IPS DF 4.7 (cell line): ENCODE data around the gene RTF1.

ENCODE experiments used
- DNase-seq: peaks from one replicate; pipeline ENCODE4 v3.0.0-alpha.2; 2013; ENCODE audit warnings: low spot score; ENCODE audit errors: extremely low read depth

Gene RTF1

GRCh38 chr15:41502795-41503668, 86.1 kb downstream of the RTF1 start:
- no peak for DNase-seq

- no peak for DNase-seq
These were observed 86.7 kb downstream of the RTF1 start for GRCh38 chr15:41503669-41504010.

GRCh38 chr15:41504751-41505492, 88.0 kb downstream of the RTF1 start:
- no peak for DNase-seq

GRCh38 chr15:41505776-41506175, 88.9 kb downstream of the RTF1 start:
- no peak for DNase-seq

GRCh38 chr15:41506796-41507341, 90.0 kb downstream of the RTF1 start:
- no peak for DNase-seq

- DNase-seq, result no peak
These were observed 91.0 kb downstream of the RTF1 start for GRCh38 chr15:41507820-41508290.

GRCh38 chr15:41510728-41511127, 93.8 kb downstream of the RTF1 start:
- no peak for DNase-seq

GRCh38 chr15:41511331-41511898, 94.5 kb downstream of the RTF1 start:
- no peak for DNase-seq

GRCh38 chr15:41511899-41512369, 95.0 kb downstream of the RTF1 start:
- DNase-seq, result no peak

- DNase-seq, result no peak
These were observed 95.6 kb downstream of the RTF1 start for GRCh38 chr15:41512512-41512939.

- no peak for DNase-seq
These were observed 96.1 kb downstream of the RTF1 start for GRCh38 chr15:41512940-41513505.

GRCh38 chr15:41513506-41514227, 96.8 kb downstream of the RTF1 start, which contains the start of gene LTK:
Gene LTK, minus strand, starts transcription at chr15:41513827. Its CDS starts 118 bp downstream, at chr15:41513709.
- no peak for DNase-seq

GRCh38 chr15:41517895-41518449, 101.1 kb downstream of the RTF1 start:
- no peak for DNase-seq

GRCh38 chr15:41520636-41521035, 103.7 kb downstream of the RTF1 start:
- DNase-seq, result no peak

- no peak for DNase-seq
These were observed 104.7 kb downstream of the RTF1 start for GRCh38 chr15:41521614-41522013.

- no peak for DNase-seq
These were observed 106.2 kb downstream of the RTF1 start for GRCh38 chr15:41523097-41523496.

GRCh38 chr15:41530363-41530956, 113.6 kb downstream of the RTF1 start:
- DNase-seq, result no peak
